GM18517 (cell line): ENCODE results near the gene OR5I1.
"Not testable (repeated sequence)": the region's sequence is repeated elsewhere in the genome, so short reads cannot be mapped to it uniquely, and the experiment has no call there.

ENCODE experiments used
- ATAC-seq: cut with Tn5 transposase; IDR thresholded peaks from one replicate; pipeline ENCODE4 v1.9.1; 2021; ENCODE audit warnings: mild to moderate bottlenecking, moderate library complexity; ENCODE audit not compliant: unreplicated experiment

The OR5I1 gene

GRCh38 chr11:55936300-55936699 is at the start of gene OR5I1:
Gene OR5I1, minus strand, starts transcription at chr11:55936400. Its CDS starts 0 bp downstream, at chr11:55936400.
- no peak for ATAC-seq

- ATAC-seq: no peak
These were observed 34.7 kb upstream of the OR5I1 start for GRCh38 chr11:55970935-55971334.

- ATAC-seq: no peak
These were observed 33.6 kb upstream of the OR5I1 start, which contains the start of gene OR10AG1 for GRCh38 chr11:55969845-55970244. Gene OR10AG1, minus strand, starts transcription at chr11:55969945. Its CDS starts 38 bp downstream, at chr11:55969907.

- no peak for ATAC-seq
These were observed 31.7 kb upstream of the OR5I1 start for GRCh38 chr11:55967914-55968313.

GRCh38 chr11:55966391-55966790 is 30.2 kb upstream of the OR5I1 start:
- no peak for ATAC-seq

- no peak for ATAC-seq
These were observed 20.3 kb upstream of the OR5I1 start for GRCh38 chr11:55956521-55956920.

GRCh38 chr11:55949330-55949729 is 13.1 kb upstream of the OR5I1 start:
- no peak for ATAC-seq

GRCh38 chr11:55942785-55943392 is 6.7 kb upstream of the OR5I1 start:
- no peak for ATAC-seq

- ATAC-seq: no peak
These were observed 15.7 kb downstream of the OR5I1 start for GRCh38 chr11:55920537-55920936.

- no peak for ATAC-seq
These were observed 21.7 kb downstream of the OR5I1 start, which contains the start of gene OR5W2 for GRCh38 chr11:55914482-55914881. Gene OR5W2, minus strand, starts transcription at chr11:55914582. Its CDS starts 0 bp downstream, at chr11:55914582.

- ATAC-seq: no peak
These were observed 33.9 kb downstream of the OR5I1 start for GRCh38 chr11:55902308-55902707.

- no peak for ATAC-seq
These were observed 41.0 kb downstream of the OR5I1 start for GRCh38 chr11:55895216-55895615.

- not testable (repeated sequence) for ATAC-seq
These were observed 50.7 kb downstream of the OR5I1 start for GRCh38 chr11:55885481-55885880.
